DND-41 (cell line): ENCODE measurements around the gene FERD3L.

ENCODE experiments used
- ATAC-seq: fragments of 200-7000 bp; cut with Tn5 transposase; 3 replicates; pipeline ENCODE4 v1.9.1; 2021; ENCODE audit warnings: low read depth; ENCODE audit not compliant: insufficient read depth
- DNase-seq: peaks from one replicate; pipeline ENCODE4 v3.0.0-alpha.2; 2020
- H2AFZ ChIP-seq: 2 replicates; pipeline ENCODE4 v1.6.0; 2012; ENCODE audit warnings: low read depth, low read length
- H3K27ac ChIP-seq: 2 replicates; pipeline ENCODE4 v1.5.1; 2012; ENCODE audit warnings: low read length, inconsistent platforms
- H3K27me3 ChIP-seq: fragments of 200-600 bp; sonication (generic); 2 replicates; pipeline ENCODE4 v1.6.0; 2012; ENCODE audit warnings: low read length, mild to moderate bottlenecking, inconsistent platforms; ENCODE audit not compliant: insufficient read depth, poor library complexity
- H3K36me3 ChIP-seq: 2 replicates; pipeline ENCODE4 v1.5.1; 2012; ENCODE audit warnings: low read length, inconsistent platforms; ENCODE audit not compliant: insufficient read depth
- H3K4me1 ChIP-seq: 2 replicates; pipeline ENCODE4 v1.5.1; 2012; ENCODE audit warnings: mild to moderate bottlenecking, low read length; ENCODE audit not compliant: insufficient read depth
- H3K4me2 ChIP-seq: 2 replicates; pipeline ENCODE4 v1.6.0; 2012; ENCODE audit warnings: mild to moderate bottlenecking, moderate library complexity, low read length, inconsistent platforms; ENCODE audit not compliant: insufficient read depth
- H3K4me3 ChIP-seq, 2 experiments: fragments of 200-600 bp in 1 of 2; shearing (Covaris generic) in 1 of 2; 2 replicates each; pipeline ENCODE4 v1.5.1; 2012 to 2016; ENCODE audit warnings: inconsistent platforms in 2 of 2, low read length in 2 of 2, mild to moderate bottlenecking in 2 of 2, low read depth in 1 of 2, moderate library complexity in 1 of 2
- H3K79me2 ChIP-seq: 2 replicates; pipeline ENCODE4 v1.6.0; 2012; ENCODE audit warnings: low read length, inconsistent platforms; ENCODE audit not compliant: insufficient read depth
- H3K9ac ChIP-seq: 2 replicates; pipeline ENCODE4 v1.6.0; 2012; ENCODE audit warnings: low read depth, mild to moderate bottlenecking, inconsistent platforms, low read length, moderate library complexity
- H3K9me3 ChIP-seq: 2 replicates; pipeline ENCODE4 v1.5.1; 2012; ENCODE audit warnings: low read length, moderate library complexity, mild to moderate bottlenecking, inconsistent platforms; ENCODE audit not compliant: insufficient read depth, severe bottlenecking
- H4K20me1 ChIP-seq: 2 replicates; pipeline ENCODE4 v1.6.0; 2012; ENCODE audit warnings: low read length; ENCODE audit not compliant: insufficient read depth
- EZH2 ChIP-seq: IDR thresholded peaks from 3 replicates; pipeline ENCODE4 v1.6.1; 2012; ENCODE audit warnings: borderline replicate concordance, low read depth, mild to moderate bottlenecking, moderate library complexity, low read length, inconsistent platforms; ENCODE audit not compliant: severe bottlenecking
- TF ChIP-seq, protein P1 (sequence below): IDR thresholded peaks from 2 replicates; pipeline ENCODE4 v1.5.1; 2012; ENCODE audit warnings: borderline replicate concordance, low read length, moderate library complexity, mild to moderate bottlenecking; ENCODE audit not compliant: poor library complexity, severe bottlenecking; ENCODE audit errors: extremely low read depth

Gene FERD3L

DNA sequence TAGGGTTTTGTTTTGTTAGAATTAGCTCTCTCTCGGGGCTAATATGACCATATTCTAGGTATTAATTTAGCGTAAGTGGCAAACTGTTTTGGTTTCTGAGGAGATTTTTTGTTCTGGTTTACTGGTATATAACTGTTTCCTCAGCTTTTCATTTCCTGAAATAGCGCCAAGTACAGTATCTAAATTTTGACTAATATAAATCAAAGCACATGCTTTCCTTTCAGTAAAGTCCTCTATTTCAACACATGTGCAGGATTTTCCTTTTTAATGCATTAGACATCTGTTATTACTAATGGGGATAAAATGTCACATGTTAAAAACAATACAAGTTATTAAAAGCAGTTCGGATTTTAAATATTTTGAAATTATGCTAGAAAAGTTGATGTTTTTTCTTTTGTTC lies 11.3 kb downstream of the FERD3L start:
- TF ChIP-seq EZH2: no peak
- TF ChIP-seq, protein P1, sequence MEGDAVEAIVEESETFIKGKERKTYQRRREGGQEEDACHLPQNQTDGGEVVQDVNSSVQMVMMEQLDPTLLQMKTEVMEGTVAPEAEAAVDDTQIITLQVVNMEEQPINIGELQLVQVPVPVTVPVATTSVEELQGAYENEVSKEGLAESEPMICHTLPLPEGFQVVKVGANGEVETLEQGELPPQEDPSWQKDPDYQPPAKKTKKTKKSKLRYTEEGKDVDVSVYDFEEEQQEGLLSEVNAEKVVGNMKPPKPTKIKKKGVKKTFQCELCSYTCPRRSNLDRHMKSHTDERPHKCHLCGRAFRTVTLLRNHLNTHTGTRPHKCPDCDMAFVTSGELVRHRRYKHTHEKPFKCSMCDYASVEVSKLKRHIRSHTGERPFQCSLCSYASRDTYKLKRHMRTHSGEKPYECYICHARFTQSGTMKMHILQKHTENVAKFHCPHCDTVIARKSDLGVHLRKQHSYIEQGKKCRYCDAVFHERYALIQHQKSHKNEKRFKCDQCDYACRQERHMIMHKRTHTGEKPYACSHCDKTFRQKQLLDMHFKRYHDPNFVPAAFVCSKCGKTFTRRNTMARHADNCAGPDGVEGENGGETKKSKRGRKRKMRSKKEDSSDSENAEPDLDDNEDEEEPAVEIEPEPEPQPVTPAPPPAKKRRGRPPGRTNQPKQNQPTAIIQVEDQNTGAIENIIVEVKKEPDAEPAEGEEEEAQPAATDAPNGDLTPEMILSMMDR: no peak
- no peak for DNase-seq
- H2AFZ ChIP-seq: no peak overlapping the region
- no peak overlapping the region for H3K9ac ChIP-seq
- no peaks in the 10 kb centered on the region for H4K20me1 ChIP-seq
- H3K4me1 ChIP-seq: no peaks in the 10 kb centered on the region
- no peak for ATAC-seq
- H3K79me2 ChIP-seq: no peaks in the 10 kb centered on the region
- no peaks in the 10 kb centered on the region for H3K36me3 ChIP-seq
- H3K4me3 ChIP-seq: no peak overlapping the region
- H3K27ac ChIP-seq: no peak overlapping the region
- no peaks in the 10 kb centered on the region for H3K27me3 ChIP-seq
- H3K9me3 ChIP-seq: peaks cover 3% of the 10 kb centered on the region
- H3K4me2 ChIP-seq: no peak overlapping the region

DNA sequence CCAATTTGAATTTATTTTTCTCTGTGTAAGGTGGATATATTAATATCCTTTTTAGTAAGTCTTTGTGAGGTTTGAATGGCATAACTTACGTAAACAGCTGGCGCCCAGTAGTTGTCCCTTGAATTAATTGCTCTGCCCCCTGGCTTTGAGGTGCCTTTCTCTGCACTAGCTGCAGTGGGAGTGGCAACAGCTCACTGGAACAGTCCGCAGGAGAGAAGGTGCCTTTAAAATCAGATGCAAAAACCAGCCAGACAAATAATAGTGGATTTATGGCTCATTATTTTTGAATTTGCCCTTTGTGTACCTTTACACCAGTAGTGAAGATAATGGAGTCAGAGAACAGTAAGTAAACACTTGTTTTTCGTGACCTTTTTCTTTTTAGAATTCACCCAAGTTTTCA lies 11.8 kb downstream of the FERD3L start:
- ATAC-seq (no peak), DNase-seq (no peak)
- Histone ChIP-seq H3K36me3 (no peaks in the 10 kb centered on the region), H3K27ac (no peak overlapping the region), H4K20me1 (no peaks in the 10 kb centered on the region), H2AFZ (no peak overlapping the region), H3K9me3 (peaks cover 3% of the 10 kb centered on the region), H3K4me2 (no peak overlapping the region), H3K9ac (no peak overlapping the region), H3K4me3 (no peak overlapping the region), H3K27me3 (no peaks in the 10 kb centered on the region), H3K79me2 (no peaks in the 10 kb centered on the region), H3K4me1 (no peaks in the 10 kb centered on the region)
- TF ChIP-seq, protein P1: no peak
- no peak for TF ChIP-seq EZH2

DNA sequence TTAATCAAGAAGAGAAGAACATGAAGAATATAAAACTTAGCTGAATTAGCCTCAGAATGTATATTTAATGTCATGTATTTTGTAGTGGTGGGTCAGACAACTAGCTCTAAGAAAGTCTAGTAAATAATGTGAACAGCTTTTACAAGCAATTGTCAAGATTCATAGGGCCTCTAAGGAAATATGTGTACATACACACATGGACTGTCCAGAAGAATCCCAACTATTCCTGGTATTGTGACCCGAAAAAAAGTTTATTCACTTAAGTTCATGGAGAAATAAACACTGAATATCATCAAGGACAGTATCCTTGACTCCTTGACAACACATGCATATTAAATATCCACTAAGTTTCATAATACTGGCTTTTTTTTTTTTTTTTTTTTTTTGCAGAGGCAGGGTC lies 16.4 kb downstream of the FERD3L start:
- Histone ChIP-seq H3K4me3 (no peak overlapping the region), H3K9ac (no peak overlapping the region)
- TF ChIP-seq, protein P1: no peak
- TF ChIP-seq EZH2: no peak

More for the DNA sequence above, 16.4 kb downstream of the FERD3L start:
- Histone ChIP-seq H3K9me3 (no peaks in the 10 kb centered on the region), H3K4me2 (no peak overlapping the region), H3K4me1 (no peaks in the 10 kb centered on the region), H4K20me1 (no peaks in the 10 kb centered on the region), H3K79me2 (no peaks in the 10 kb centered on the region), H3K27ac (no peak overlapping the region), H3K36me3 (no peaks in the 10 kb centered on the region), H2AFZ (no peak overlapping the region), H3K27me3 (no peaks in the 10 kb centered on the region)
- DNase-seq (no peak), ATAC-seq (no peak)
